Neutrophil (primary cell): ENCODE data around the gene RPS3.

Source experiments
- H3K27ac ChIP-seq: fragments of 200-600 bp; sonication (generic); 2 replicates; pipeline ENCODE4 v1.5.1; 2016; ENCODE audit warnings: mild to moderate bottlenecking, moderate library complexity
- H3K27me3 ChIP-seq: fragments of 200-600 bp; sonication (generic); 2 replicates; pipeline ENCODE4 v1.6.0; 2016; ENCODE audit warnings: mild to moderate bottlenecking
- H3K36me3 ChIP-seq: fragments of 200-600 bp; sonication (generic); 2 replicates; pipeline ENCODE4 v1.5.1; 2017
- H3K4me1 ChIP-seq, 2 experiments: fragments of 200-600 bp in 1 of 2; sonication (generic) in 1 of 2; 1 replicate in 1 of 2; 2 replicates in 1 of 2; pipeline versions ENCODE4 v1.5.1 to v1.6.1; 2013 to 2016; ENCODE audit warnings: low read depth in 1 of 2, low read length in 1 of 2, mild to moderate bottlenecking in 1 of 2, moderate library complexity in 1 of 2; ENCODE audit not compliant: control insufficient read depth in 1 of 2, insufficient read depth in 1 of 2
- H3K4me3 ChIP-seq, 2 experiments: fragments of 200-600 bp in 1 of 2; sonication (generic) in 1 of 2; 1 replicate in 1 of 2; 2 replicates in 1 of 2; pipeline ENCODE4 v1.5.1; 2013 to 2016; ENCODE audit warnings: low read depth in 1 of 2, low read length in 1 of 2, mild to moderate bottlenecking in 1 of 2, moderate library complexity in 1 of 2
- H3K9me3 ChIP-seq: fragments of 200-600 bp; sonication (generic); 2 replicates; pipeline ENCODE4 v1.5.1; 2016
- CTCF ChIP-seq: fragments of 200-600 bp; sonication (generic); IDR thresholded peaks from 2 replicates; pipeline ENCODE4 v1.5.1; 2016; ENCODE audit warnings: antibody characterized with exemption

RPS3 gene

GRCh38 chr11:75440960-75441803 is 41.9 kb downstream of the RPS3 start:
- Histone ChIP-seq H3K36me3 (no peaks in the 10 kb centered on the region), H3K27ac (no peak overlapping the region), H3K27me3 (peaks cover 22% of the 10 kb centered on the region), H3K4me3 (no peak overlapping the region), H3K4me1 (no peaks in the 10 kb centered on the region), H3K9me3 (no peaks in the 10 kb centered on the region)
- no peak for TF ChIP-seq CTCF

- Histone ChIP-seq H3K27ac (no peak overlapping the region), H3K4me1 (no peaks in the 10 kb centered on the region), H3K27me3 (peaks cover 21% of the 10 kb centered on the region), H3K9me3 (no peaks in the 10 kb centered on the region), H3K36me3 (no peaks in the 10 kb centered on the region), H3K4me3 (no peak overlapping the region)
- no peak for TF ChIP-seq CTCF
These were observed 42.5 kb downstream of the RPS3 start for GRCh38 chr11:75441804-75442132.

GRCh38 chr11:75442161-75442885 is 43.0 kb downstream of the RPS3 start:
- no peaks in the 10 kb centered on the region for H3K9me3 ChIP-seq
- H3K4me3 ChIP-seq: no peak overlapping the region
- peaks cover 16% of the 10 kb centered on the region for H3K27me3 ChIP-seq
- H3K4me1 ChIP-seq: no peaks in the 10 kb centered on the region
- no peak for TF ChIP-seq CTCF
- no peaks in the 10 kb centered on the region for H3K36me3 ChIP-seq
- no peak overlapping the region for H3K27ac ChIP-seq

- Histone ChIP-seq H3K4me3 (no peak overlapping the region), H3K4me1 (no peaks in the 10 kb centered on the region), H3K9me3 (no peaks in the 10 kb centered on the region), H3K36me3 (no peaks in the 10 kb centered on the region), H3K27ac (no peak overlapping the region), H3K27me3 (peaks cover 16% of the 10 kb centered on the region)
- TF ChIP-seq CTCF: no peak
These were observed 43.7 kb downstream of the RPS3 start for GRCh38 chr11:75443043-75443442.

- no peaks in the 10 kb centered on the region for H3K36me3 ChIP-seq
- H3K27ac ChIP-seq: no peak overlapping the region
- H3K9me3 ChIP-seq: no peaks in the 10 kb centered on the region
- TF ChIP-seq CTCF: peak; percentile 93
- no peaks in the 10 kb centered on the region for H3K4me1 ChIP-seq
- H3K27me3 ChIP-seq: peaks cover 11% of the 10 kb centered on the region
- H3K4me3 ChIP-seq: no peak overlapping the region
These were observed 46.1 kb downstream of the RPS3 start for GRCh38 chr11:75445315-75445953.
